HEK293 (cell line): ENCODE results near the gene EML1.
A peak's percentile ranks its signal among the peaks of the same experiment; 100 is the strongest.

ENCODE experiments used
- BCL11A ChIP-seq: fragments of 450-650 bp; formaldehyde crosslinking; IDR thresholded peaks from 2 replicates; pipeline ENCODE4 v1.5.1; 2016; ENCODE audit warnings: low read depth, missing biosample characterization, missing genetic modification characterization
- KLF9 ChIP-seq: fragments of 450-650 bp; formaldehyde crosslinking; IDR thresholded peaks from 2 replicates; pipeline ENCODE4 v1.5.1; 2016; ENCODE audit warnings: missing biosample characterization, missing genetic modification characterization, low read depth
- MZF1 ChIP-seq: fragments of 450-650 bp; formaldehyde crosslinking; IDR thresholded peaks from 2 replicates; pipeline ENCODE4 v1.5.1; 2017; ENCODE audit warnings: missing biosample characterization, missing genetic modification characterization, borderline replicate concordance
- WT1 ChIP-seq: fragments of 450-650 bp; formaldehyde crosslinking; IDR thresholded peaks from 2 replicates; pipeline ENCODE4 v1.5.1; 2016; ENCODE audit warnings: missing biosample characterization, missing genetic modification characterization
- YY2 ChIP-seq: fragments of 450-650 bp; formaldehyde crosslinking; IDR thresholded peaks from 2 replicates; pipeline ENCODE4 v1.5.1; 2016; ENCODE audit warnings: missing biosample characterization, missing genetic modification characterization
- ZBTB17 ChIP-seq: fragments of 450-650 bp; formaldehyde crosslinking; IDR thresholded peaks from 2 replicates; pipeline ENCODE4 v1.5.1; 2016; ENCODE audit warnings: missing biosample characterization, missing genetic modification characterization
- ZFP41 ChIP-seq: fragments of 450-650 bp; formaldehyde crosslinking; IDR thresholded peaks from 2 replicates; pipeline ENCODE4 v1.5.1; 2016; ENCODE audit warnings: missing biosample characterization, missing genetic modification characterization, borderline replicate concordance
- ZIC2 ChIP-seq: fragments of 450-650 bp; formaldehyde crosslinking; IDR thresholded peaks from 2 replicates; pipeline ENCODE4 v1.5.1; 2016; ENCODE audit warnings: missing biosample characterization, missing genetic modification characterization
- ZNF10 ChIP-seq: fragments of 450-650 bp; formaldehyde crosslinking; IDR thresholded peaks from 2 replicates; pipeline ENCODE4 v1.5.1; 2017; ENCODE audit warnings: missing biosample characterization, missing genetic modification characterization
- ZNF202 ChIP-seq: fragments of 450-650 bp; formaldehyde crosslinking; IDR thresholded peaks from 2 replicates; pipeline ENCODE4 v1.5.1; 2016; ENCODE audit warnings: missing biosample characterization, missing genetic modification characterization, borderline replicate concordance
- ZNF560 ChIP-seq: fragments of 450-650 bp; formaldehyde crosslinking; IDR thresholded peaks from 2 replicates; pipeline ENCODE4 v1.5.1; 2017; ENCODE audit warnings: missing biosample characterization, missing genetic modification characterization, borderline replicate concordance
- ZNF600 ChIP-seq: fragments of 450-650 bp; formaldehyde crosslinking; IDR thresholded peaks from 2 replicates; pipeline ENCODE4 v1.5.1; 2016; ENCODE audit warnings: missing biosample characterization, missing genetic modification characterization
- ZNF701 ChIP-seq: fragments of 450-650 bp; formaldehyde crosslinking; IDR thresholded peaks from 2 replicates; pipeline ENCODE4 v1.5.1; 2016; ENCODE audit warnings: missing biosample characterization, missing genetic modification characterization
- ZNF747 ChIP-seq: fragments of 450-650 bp; formaldehyde crosslinking; IDR thresholded peaks from 2 replicates; pipeline ENCODE4 v1.5.1; 2016; ENCODE audit warnings: missing biosample characterization, missing genetic modification characterization
- ZNF843 ChIP-seq: fragments of 450-650 bp; formaldehyde crosslinking; IDR thresholded peaks from 2 replicates; pipeline ENCODE4 v1.5.1; 2016; ENCODE audit warnings: missing biosample characterization, missing genetic modification characterization
- ZXDB ChIP-seq: fragments of 450-650 bp; formaldehyde crosslinking; IDR thresholded peaks from 2 replicates; pipeline ENCODE4 v1.5.1; 2016; ENCODE audit warnings: missing biosample characterization, missing genetic modification characterization
- TF ChIP-seq, protein P1 (sequence below): fragments of 450-650 bp; formaldehyde crosslinking; IDR thresholded peaks from 2 replicates; pipeline ENCODE4 v1.5.1; 2016; ENCODE audit warnings: missing biosample characterization, missing genetic modification characterization
- TF ChIP-seq, protein P2 (sequence below): fragments of 450-650 bp; formaldehyde crosslinking; IDR thresholded peaks from 2 replicates; pipeline ENCODE4 v1.5.1; 2017; ENCODE audit warnings: missing biosample characterization, missing genetic modification characterization
- TF ChIP-seq, protein P3 (sequence below): fragments of 450-650 bp; formaldehyde crosslinking; IDR thresholded peaks from 2 replicates; pipeline ENCODE4 v1.5.1; 2016; ENCODE audit warnings: missing biosample characterization, missing genetic modification characterization
- TF ChIP-seq, protein P4 (sequence below): fragments of 450-650 bp; formaldehyde crosslinking; IDR thresholded peaks from 2 replicates; pipeline ENCODE4 v1.5.1; 2017; ENCODE audit warnings: missing biosample characterization, missing genetic modification characterization
- TF ChIP-seq, protein P5 (sequence below): fragments of 450-650 bp; formaldehyde crosslinking; IDR thresholded peaks from 2 replicates; pipeline ENCODE4 v1.5.1; 2016; ENCODE audit warnings: missing biosample characterization, missing genetic modification characterization
- TF ChIP-seq, protein P6 (sequence below): fragments of 450-650 bp; formaldehyde crosslinking; IDR thresholded peaks from 2 replicates; pipeline ENCODE4 v1.5.1; 2016; ENCODE audit warnings: missing biosample characterization, missing genetic modification characterization
- TF ChIP-seq, protein P7 (sequence below): fragments of 450-650 bp; formaldehyde crosslinking; IDR thresholded peaks from 2 replicates; pipeline ENCODE4 v1.5.1; 2017; ENCODE audit warnings: missing biosample characterization, missing genetic modification characterization

Gene EML1

DNA sequence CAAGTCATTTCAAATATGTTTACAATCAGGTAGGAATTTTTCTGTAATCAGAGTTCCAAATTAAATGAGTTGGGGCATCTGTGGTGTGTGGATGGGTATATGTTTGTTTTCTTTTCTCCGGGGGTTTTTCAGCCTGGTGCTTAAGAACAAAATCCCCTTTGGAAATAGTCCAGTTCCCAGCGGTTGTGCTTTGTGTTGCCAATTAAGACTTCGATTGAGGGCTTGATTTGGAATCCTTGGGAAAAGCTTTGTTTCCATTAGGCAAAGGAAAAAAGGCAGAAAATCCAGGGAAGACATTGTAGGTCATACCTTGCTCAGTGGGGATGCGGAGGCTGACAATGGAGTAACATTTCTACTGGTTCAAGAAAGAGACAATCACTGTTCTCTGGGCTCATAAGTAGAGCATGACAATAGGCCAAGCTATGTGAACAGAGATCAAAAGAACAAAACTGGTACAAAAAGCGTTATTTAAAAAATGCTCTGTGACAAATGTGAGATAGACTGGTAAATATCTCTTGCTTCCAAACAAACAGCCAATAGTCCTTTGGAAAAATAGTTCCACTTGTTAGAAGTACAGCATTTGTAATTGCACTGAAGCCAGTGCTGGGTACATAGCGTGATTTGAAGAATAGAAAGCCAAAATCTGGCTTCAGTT lies 79.7 kb downstream of the EML1 start (continued):
- TF ChIP-seq, protein P1, sequence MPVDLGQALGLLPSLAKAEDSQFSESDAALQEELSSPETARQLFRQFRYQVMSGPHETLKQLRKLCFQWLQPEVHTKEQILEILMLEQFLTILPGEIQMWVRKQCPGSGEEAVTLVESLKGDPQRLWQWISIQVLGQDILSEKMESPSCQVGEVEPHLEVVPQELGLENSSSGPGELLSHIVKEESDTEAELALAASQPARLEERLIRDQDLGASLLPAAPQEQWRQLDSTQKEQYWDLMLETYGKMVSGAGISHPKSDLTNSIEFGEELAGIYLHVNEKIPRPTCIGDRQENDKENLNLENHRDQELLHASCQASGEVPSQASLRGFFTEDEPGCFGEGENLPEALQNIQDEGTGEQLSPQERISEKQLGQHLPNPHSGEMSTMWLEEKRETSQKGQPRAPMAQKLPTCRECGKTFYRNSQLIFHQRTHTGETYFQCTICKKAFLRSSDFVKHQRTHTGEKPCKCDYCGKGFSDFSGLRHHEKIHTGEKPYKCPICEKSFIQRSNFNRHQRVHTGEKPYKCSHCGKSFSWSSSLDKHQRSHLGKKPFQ: 0 out of 2 replicates have a peak, but pooled peaks have one; percentile 49
- peak; percentile 54; the same call in 1 of the 2 replicates for TF ChIP-seq ZNF843
- TF ChIP-seq ZNF10 (tag by site-specific recombination): peak; percentile 43; the same call in 1 of the 2 replicates
- TF ChIP-seq ZIC2 (tag by site-specific recombination): peak; percentile 78
- TF ChIP-seq MZF1 (tag by site-specific recombination): peak; percentile 91; the same call in 1 of the 2 replicates
- TF ChIP-seq ZXDB (tag by site-specific recombination): no peak
- TF ChIP-seq ZFP41 (tag by site-specific recombination): no peak
- no peak for TF ChIP-seq ZNF560 (tag by site-specific recombination)
- TF ChIP-seq ZNF701 (tag by site-specific recombination): no peak
- TF ChIP-seq, protein P2, sequence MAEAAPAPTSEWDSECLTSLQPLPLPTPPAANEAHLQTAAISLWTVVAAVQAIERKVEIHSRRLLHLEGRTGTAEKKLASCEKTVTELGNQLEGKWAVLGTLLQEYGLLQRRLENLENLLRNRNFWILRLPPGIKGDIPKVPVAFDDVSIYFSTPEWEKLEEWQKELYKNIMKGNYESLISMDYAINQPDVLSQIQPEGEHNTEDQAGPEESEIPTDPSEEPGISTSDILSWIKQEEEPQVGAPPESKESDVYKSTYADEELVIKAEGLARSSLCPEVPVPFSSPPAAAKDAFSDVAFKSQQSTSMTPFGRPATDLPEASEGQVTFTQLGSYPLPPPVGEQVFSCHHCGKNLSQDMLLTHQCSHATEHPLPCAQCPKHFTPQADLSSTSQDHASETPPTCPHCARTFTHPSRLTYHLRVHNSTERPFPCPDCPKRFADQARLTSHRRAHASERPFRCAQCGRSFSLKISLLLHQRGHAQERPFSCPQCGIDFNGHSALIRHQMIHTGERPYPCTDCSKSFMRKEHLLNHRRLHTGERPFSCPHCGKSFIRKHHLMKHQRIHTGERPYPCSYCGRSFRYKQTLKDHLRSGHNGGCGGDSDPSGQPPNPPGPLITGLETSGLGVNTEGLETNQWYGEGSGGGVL: no peak
- TF ChIP-seq, protein P3, sequence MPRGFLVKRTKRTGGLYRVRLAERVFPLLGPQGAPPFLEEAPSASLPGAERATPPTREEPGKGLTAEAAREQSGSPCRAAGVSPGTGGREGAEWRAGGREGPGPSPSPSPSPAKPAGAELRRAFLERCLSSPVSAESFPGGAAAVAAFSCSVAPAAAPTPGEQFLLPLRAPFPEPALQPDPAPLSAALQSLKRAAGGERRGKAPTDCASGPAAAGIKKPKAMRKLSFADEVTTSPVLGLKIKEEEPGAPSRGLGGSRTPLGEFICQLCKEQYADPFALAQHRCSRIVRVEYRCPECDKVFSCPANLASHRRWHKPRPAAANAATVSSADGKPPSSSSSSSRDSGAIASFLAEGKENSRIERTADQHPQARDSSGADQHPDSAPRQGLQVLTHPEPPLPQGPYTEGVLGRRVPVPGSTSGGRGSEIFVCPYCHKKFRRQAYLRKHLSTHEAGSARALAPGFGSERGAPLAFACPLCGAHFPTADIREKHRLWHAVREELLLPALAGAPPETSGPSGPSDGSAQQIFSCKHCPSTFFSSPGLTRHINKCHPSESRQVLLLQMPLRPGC: 0 out of 2 replicates have a peak, but pooled peaks have one; percentile 13
- TF ChIP-seq, protein P4, sequence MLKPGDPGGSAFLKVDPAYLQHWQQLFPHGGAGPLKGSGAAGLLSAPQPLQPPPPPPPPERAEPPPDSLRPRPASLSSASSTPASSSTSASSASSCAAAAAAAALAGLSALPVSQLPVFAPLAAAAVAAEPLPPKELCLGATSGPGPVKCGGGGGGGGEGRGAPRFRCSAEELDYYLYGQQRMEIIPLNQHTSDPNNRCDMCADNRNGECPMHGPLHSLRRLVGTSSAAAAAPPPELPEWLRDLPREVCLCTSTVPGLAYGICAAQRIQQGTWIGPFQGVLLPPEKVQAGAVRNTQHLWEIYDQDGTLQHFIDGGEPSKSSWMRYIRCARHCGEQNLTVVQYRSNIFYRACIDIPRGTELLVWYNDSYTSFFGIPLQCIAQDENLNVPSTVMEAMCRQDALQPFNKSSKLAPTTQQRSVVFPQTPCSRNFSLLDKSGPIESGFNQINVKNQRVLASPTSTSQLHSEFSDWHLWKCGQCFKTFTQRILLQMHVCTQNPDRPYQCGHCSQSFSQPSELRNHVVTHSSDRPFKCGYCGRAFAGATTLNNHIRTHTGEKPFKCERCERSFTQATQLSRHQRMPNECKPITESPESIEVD (tag by site-specific recombination): peak; percentile 86
- no peak for TF ChIP-seq BCL11A (tag by site-specific recombination)
- TF ChIP-seq, protein P5, sequence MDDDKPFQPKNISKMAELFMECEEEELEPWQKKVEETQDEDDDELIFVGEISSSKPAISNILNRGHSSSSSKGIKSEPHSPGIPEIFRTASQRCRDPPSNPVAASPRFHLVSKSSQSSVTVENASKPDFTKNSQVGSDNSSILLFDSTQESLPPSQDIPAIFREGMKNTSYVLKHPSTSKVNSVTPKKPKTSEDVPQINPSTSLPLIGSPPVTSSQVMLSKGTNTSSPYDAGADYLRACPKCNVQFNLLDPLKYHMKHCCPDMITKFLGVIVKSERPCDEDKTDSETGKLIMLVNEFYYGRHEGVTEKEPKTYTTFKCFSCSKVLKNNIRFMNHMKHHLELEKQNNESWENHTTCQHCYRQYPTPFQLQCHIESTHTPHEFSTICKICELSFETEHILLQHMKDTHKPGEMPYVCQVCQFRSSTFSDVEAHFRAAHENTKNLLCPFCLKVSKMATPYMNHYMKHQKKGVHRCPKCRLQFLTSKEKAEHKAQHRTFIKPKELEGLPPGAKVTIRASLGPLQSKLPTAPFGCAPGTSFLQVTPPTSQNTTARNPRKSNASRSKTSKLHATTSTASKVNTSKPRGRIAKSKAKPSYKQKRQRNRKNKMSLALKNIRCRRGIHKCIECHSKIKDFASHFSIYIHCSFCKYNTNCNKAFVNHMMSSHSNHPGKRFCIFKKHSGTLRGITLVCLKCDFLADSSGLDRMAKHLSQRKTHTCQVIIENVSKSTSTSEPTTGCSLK (tag by site-specific recombination): no peak
- TF ChIP-seq, protein P6, sequence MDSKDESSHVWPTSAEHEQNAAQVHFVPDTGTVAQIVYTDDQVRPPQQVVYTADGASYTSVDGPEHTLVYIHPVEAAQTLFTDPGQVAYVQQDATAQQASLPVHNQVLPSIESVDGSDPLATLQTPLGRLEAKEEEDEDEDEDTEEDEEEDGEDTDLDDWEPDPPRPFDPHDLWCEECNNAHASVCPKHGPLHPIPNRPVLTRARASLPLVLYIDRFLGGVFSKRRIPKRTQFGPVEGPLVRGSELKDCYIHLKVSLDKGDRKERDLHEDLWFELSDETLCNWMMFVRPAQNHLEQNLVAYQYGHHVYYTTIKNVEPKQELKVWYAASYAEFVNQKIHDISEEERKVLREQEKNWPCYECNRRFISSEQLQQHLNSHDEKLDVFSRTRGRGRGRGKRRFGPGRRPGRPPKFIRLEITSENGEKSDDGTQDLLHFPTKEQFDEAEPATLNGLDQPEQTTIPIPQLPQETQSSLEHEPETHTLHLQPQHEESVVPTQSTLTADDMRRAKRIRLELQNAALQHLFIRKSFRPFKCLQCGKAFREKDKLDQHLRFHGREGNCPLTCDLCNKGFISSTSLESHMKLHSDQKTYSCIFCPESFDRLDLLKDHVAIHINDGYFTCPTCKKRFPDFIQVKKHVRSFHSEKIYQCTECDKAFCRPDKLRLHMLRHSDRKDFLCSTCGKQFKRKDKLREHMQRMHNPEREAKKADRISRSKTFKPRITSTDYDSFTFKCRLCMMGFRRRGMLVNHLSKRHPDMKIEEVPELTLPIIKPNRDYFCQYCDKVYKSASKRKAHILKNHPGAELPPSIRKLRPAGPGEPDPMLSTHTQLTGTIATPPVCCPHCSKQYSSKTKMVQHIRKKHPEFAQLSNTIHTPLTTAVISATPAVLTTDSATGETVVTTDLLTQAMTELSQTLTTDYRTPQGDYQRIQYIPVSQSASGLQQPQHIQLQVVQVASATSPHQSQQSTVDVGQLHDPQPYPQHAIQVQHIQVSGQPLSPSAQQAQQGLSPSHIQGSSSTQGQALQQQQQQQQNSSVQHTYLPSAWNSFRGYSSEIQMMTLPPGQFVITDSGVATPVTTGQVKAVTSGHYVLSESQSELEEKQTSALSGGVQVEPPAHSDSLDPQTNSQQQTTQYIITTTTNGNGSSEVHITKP (tag by site-specific recombination): 0 out of 2 replicates have a peak, but pooled peaks have one; percentile 11
- TF ChIP-seq ZBTB17: peak; percentile 74
- TF ChIP-seq, protein P7, sequence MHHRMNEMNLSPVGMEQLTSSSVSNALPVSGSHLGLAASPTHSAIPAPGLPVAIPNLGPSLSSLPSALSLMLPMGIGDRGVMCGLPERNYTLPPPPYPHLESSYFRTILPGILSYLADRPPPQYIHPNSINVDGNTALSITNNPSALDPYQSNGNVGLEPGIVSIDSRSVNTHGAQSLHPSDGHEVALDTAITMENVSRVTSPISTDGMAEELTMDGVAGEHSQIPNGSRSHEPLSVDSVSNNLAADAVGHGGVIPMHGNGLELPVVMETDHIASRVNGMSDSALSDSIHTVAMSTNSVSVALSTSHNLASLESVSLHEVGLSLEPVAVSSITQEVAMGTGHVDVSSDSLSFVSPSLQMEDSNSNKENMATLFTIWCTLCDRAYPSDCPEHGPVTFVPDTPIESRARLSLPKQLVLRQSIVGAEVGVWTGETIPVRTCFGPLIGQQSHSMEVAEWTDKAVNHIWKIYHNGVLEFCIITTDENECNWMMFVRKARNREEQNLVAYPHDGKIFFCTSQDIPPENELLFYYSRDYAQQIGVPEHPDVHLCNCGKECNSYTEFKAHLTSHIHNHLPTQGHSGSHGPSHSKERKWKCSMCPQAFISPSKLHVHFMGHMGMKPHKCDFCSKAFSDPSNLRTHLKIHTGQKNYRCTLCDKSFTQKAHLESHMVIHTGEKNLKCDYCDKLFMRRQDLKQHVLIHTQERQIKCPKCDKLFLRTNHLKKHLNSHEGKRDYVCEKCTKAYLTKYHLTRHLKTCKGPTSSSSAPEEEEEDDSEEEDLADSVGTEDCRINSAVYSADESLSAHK (tag by site-specific recombination): peak; percentile 68
- TF ChIP-seq KLF9 (tag by site-specific recombination): no peak
- no peak for TF ChIP-seq YY2 (tag by site-specific recombination)
- TF ChIP-seq ZNF202 (tag by site-specific recombination): no peak
- no peak for TF ChIP-seq ZNF747 (tag by site-specific recombination)
- peak; percentile 29; the same call in 1 of the 2 replicates for TF ChIP-seq WT1 (tag by site-specific recombination)
- 0 out of 2 replicates have a peak, but pooled peaks have one; percentile 15 for TF ChIP-seq ZNF600 (tag by site-specific recombination)
